ENCODE data around the gene WBP11.

- no peak for TF ChIP-seq CTCF (conservative IDR thresholded peaks at IDR 0.05; ENCODE audit: low read depth, low read length)
- TF ChIP-seq EZH2 (IDR thresholded peaks at IDR 0.05; ENCODE audit: borderline replicate concordance, low read depth, low read length, poor library complexity, severe bottlenecking) = no peak
Observed at GRCh38 chr12:14840616-14841015, 37.3 kb upstream of the WBP11 start.
